Measurements from ENCODE around the gene SPACA5.
"Not testable (repeated sequence)": the region's sequence is repeated elsewhere in the genome, so short reads cannot be mapped to it uniquely, and the experiment has no call there.

SPACA5 gene

DNA sequence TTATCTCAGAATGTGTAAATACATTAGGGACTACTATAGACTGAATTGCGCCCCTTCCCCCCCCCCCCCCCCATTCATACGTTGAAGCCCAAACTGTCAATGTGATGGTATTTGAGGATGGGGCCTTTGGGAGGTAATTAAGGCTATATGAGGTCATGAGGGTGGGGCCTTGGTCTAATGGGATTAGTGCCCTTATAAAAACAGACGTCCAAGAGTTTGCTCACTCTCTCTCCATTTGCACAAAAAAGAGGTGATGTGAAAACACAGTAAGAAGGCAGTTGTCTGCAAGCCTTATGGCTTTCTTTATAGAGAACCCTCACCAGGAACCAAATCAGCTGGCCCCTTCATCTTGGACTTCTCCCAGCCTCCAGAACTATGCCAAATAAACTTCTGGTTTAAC, 15.3 kb downstream of the SPACA5 start:
- DNase-seq, result no peak

DNA sequence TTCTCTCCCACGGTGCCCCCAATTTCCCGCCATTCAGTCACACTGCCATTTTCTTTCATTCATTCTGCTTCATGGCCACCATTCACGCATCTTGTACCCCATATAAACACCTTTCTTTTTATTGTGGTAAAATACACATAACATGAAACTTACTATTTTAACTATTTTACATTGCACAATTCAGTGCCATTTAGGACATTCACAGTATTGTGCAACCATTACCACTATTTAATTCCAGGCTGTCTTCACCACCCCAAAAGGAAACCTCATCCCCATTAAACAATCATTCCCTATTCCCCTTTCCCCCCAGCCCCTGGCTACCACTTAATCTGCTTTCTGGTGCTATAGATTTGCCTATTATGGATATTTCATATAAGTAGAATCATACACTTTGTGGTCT, 15.9 kb downstream of the SPACA5 start:
- DNase-seq, result no peak

GRCh38 chrX:48025561-48025960, 18.8 kb downstream of the SPACA5 start:
- peak; percentile 68 for DNase-seq

GRCh38 chrX:48027545-48027944, 20.8 kb downstream of the SPACA5 start:
- not testable (repeated sequence) for DNase-seq

- no peak for DNase-seq
These were observed 21.3 kb downstream of the SPACA5 start for GRCh38 chrX:48028091-48028490.

DNA sequence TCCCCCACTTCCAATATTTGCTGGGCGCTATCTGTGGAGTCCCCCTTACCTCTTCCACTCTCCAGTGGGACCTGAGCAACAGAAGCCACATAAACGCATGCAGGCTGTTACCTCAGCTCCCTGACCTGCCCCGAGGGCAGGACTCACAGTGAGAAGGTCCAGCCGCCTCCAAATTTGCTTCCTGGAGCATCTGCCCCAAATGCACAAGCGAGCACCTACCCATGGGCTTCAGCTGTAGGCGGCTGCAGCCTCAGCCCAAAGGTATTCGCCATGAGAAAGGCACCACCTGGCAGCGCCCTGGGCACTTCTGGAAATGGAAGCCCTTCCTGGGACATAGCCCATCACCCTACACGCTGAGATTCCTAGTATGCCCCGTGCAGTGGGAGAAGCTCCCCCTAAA, 23.4 kb downstream of the SPACA5 start:
- no peak for DNase-seq

DNA sequence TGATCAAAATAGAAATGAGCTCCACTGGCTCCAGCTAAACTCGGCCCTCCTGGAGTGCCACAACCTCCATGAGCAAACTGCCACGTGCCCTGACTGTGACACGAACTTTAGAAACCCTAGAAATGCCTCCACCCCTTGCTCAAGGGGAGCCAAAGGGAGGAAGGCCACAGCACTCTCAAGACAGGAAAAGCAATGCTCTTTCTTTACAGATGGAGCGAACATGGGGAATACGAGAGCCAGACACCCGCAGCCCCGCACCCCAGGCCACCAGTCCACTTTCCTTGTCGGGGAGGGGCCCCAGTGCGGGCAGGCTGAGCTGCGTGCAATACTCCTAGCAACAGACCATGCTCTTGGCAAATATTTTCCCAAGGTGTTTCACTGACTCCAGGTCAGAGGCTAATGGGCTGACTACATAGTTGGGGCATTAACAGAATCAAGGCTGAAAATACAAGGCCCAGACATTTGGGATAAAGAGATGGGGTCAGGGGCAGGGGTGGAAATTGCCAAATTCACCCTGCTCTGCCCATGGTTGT, 23.9 kb downstream of the SPACA5 start:
- not testable (repeated sequence) for DNase-seq

- DNase-seq, result no peak
These were observed 29.1 kb downstream of the SPACA5 start for GRCh38 chrX:48035891-48036290.

GRCh38 chrX:48043056-48043455, 36.3 kb downstream of the SPACA5 start:
- DNase-seq, result no peak

DNA sequence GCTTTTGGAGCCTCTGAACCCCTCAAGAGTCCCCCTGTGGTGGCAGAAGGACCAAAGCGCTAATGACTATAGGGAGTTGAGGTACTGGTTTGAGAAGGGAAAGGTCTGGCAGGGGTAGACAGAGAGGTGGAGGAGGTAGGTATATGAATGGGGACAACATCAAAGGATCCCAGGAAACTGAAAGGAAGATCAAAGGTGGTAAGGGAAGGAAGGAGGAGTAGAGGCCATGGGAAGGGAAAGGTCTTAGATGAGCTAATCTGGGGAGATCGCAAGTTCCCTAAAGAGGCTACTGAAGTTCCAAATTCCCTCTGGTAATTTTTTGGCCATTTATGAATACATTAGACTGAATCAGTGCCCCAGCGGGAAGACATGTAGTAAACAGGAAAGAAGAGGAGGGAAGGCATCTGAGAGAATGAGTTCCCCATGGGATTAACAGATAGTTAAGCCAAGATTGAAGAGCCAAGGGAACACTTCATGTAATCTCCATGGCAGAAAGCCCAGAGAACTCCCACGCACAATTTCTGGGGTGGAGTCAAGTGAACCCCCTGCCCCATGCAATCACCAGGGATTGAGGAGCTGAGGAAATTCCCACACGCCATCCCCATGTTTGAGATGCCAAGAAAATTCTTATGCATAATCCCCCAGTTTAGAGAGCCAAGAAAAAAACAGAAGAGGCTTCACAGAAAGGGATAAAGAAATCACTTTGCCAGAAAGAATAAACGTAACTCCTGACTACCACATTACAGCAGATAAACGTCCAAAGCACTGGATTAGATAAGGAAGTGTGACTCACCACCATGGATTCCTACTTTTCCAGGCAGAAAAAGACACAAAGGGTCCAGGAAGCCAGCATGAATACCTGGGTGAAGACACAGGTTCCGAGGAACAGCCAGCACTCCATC, 38.9 kb downstream of the SPACA5 start:
- DNase-seq, result no peak

GRCh38 chrX:48046846-48047245, 40.1 kb downstream of the SPACA5 start:
- DNase-seq, result no peak

DNA sequence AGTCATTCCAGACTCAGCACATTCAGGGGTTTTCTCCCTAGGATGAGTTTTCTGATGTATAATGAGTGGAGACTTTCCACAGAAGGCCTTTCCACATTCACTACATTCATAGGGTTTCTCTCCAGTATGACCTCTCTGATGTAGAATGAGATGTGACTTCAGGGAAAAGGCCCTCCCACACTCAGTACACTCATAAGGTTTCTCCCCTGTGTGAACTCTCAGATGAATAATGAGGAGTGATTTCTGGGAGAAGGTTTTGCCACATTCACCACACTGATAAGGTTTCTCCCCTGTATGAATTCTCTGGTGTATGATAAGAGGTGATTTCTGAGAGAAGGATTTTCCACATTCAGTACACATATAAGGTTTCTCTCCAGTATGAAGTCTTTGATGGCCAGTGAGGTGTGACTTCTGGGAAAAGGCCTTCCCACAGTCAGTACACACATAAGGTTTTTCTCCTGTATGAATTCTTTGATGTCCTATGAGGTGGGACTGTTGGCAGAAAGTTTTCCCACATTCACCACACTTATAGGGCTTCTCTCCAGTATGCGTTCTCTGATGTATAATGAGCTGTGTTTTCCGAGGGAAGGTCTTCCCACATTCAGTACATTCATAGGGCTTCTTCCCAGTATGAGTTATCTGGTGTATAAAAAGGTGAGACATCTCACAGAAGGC, 52.0 kb downstream of the SPACA5 start:
- no peak for DNase-seq

DNA sequence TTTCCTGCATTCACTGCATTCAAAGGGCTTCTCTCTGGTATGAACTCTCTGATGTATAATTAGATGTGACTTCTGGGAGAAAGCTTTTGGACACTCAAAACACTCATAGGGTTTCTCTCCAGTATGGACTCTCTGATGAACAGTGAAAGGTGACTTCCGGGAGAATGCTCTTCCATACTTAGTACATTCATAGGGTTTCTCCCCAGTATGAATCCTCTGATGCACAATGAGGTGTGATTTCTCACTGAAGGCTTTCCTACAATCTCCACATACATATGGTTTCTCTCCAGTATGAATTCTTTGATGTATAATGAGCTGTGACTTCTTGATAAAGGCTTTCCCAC, 52.5 kb downstream of the SPACA5 start:
- no peak for DNase-seq
